NOMO-1 treated with DMSO at 0.1 percent for 48 hours (cell line): Measurements from ENCODE around the gene TPK1.
"Not testable (repeated sequence)": the region's sequence is repeated elsewhere in the genome, so short reads cannot be mapped to it uniquely, and the experiment has no call there.

Source experiments
- DNase-seq: peaks from one replicate; lab custom pipeline; 2025; ENCODE audit not compliant: unreplicated experiment; lab: John Stamatoyannopoulos, UW

TPK1 gene

GRCh38 chr7:144726840-144727239 lies 109.0 kb downstream of the TPK1 start:
- not testable (repeated sequence) for DNase-seq

DNA sequence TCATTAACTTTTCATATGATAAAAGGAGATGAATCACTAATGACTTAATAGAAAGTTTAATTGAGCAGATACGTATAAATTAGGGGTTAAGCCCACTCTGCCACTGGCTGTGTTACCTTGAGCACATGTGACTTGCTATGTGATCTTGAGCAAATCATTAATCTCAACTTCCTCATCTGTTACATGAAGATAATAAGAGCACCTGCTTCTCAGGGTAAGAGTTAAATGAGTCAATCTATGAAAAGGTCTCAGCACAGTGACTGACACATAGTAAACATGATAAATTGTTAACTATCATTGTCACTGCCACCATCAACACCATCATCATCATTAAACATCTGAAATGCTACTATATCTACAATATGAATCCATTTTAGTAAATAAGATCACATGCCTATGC lies 110.8 kb downstream of the TPK1 start:
- no peak for DNase-seq

- DNase-seq: no peak
Observed at GRCh38 chr7:144723301-144723700, 112.6 kb downstream of the TPK1 start.

DNA sequence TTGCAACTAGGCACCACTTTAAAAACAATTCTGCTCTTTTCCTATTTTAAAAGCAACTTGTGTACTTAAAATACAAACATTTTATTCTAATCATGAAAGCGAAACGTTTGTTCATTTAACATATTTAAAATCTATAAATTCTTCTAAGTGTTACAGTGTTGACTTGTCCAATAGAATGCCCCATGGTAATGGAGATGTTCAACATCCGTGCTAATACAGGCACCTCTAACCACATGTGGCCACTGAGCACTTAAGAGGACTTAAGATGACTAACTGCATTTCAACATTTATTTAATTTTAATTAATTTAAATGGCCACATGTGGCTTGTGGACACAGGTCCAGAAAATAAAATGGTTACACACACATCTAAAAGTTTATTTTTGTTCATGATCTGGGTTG lies 115.1 kb downstream of the TPK1 start:
- no peak for DNase-seq

DNA sequence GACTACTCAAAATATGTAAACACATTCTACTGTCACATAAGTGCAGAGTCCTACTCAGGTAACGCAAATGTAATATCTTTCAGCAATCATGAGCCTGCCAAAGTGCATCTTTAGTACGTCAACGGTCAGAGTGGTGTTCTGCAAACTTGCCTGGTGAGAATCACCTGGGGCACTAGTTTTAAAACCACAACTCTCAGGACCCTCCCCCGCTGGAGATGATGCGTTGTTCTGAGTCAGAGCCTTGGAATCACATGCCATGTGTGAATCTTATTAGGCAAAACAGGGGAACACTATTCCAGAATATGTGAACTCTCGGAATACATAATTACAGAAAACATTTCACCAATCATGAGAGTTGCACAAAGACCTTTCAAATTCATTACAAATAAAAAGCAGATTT lies 115.7 kb downstream of the TPK1 start:
- no peak for DNase-seq

DNA sequence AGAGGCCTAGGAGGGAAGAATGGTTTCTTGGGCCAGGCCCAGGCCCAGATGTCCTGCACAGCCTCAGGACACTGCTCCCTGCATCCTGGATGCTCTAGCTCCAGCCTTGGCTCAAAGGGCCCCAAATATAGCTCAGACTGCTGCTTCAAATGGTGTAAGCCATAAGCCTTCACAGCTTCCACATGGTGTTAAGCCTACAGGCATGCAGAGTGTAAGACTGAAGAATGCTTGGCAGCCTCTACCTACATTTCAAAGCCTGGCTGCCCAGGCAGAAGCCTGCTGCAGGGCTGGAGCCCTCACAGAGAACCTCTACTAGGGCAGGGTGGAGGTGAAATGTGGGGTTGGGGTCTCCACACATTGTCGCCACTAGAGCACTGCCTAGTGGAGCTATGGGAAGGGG lies 118.1 kb downstream of the TPK1 start:
- DNase-seq: no peak

DNA sequence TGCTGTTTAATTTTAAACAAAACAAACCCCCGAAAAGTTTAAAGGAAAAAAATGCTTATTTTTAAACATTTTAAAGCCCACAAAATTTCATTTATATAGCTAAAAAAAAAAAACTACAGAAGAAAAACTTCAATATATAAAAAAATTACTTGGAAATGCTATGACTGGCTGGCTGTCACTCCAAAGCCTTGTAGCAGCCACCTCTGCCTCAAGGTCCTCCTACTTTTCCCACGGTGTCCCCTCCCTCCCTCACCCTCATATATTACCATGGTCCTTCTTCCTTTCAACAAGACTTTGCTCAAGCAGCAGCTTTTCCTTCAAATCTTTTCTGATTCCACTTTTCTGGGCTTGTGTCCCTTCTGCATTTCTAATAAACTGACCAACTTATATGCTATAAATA lies 122.0 kb downstream of the TPK1 start:
- DNase-seq: no peak

DNA sequence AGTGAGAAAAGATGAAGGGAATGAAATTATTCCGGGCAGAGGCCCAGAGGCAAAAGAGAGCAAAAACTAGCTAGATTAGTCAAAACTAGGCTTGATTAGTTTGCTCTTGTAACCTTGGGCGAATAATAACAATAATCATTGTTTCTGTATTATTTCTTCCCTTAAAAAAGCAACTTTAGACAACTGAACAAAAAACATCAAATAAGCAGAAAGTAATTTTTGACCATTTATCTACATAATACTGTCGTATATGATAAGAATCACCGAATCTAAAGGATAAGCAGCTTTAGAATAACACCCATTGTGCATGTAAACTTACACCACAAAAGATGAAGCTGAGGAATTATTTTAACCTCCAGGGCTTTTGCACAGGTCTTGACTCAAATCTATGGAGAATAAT lies 125.1 kb downstream of the TPK1 start:
- no peak for DNase-seq

DNA sequence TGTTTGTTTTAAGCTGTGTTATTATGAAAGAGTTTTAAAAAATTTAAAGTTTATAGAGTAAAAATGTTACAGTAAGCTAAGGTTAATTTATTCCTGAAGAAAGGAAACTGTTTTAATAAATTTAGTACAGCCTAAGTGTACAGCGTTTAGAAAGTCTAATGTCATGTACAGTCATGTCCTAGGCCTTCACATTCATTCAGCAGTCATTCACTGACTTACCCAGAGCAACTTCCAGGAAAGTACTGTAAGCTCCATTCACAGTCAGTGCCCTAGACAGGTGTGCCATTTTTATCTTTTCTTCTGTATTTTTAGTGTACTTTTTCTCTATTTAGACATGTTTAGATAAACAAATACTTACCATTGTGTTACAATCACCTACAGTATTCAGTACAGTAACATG lies 126.8 kb downstream of the TPK1 start:
- no peak for DNase-seq

DNA sequence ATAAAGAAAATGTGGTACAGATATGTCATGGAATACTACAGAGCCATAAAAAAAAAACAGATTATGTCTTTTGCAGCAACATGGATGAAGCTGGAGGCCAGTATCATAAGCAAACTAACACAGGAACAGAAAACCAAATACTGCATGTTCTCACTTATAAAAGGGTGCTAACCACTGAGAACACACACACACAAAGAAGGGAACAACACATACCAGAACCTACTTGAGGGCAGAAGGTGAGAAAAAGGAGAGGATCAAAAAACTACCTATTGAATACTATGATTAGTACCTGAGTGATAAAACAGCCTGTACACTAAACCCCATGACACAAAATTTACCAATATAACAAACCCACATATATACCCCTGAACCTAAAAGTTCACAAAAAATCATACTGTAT lies 144.6 kb downstream of the TPK1 start:
- no peak for DNase-seq

- DNase-seq: no peak
Observed at GRCh38 chr7:144682581-144683280, 153.1 kb downstream of the TPK1 start.

- DNase-seq: no peak
Observed at GRCh38 chr7:144676492-144676891, 159.4 kb downstream of the TPK1 start.

GRCh38 chr7:144674550-144674949 lies 161.3 kb downstream of the TPK1 start:
- no peak for DNase-seq

GRCh38 chr7:144672869-144673268 lies 163.0 kb downstream of the TPK1 start:
- no peak for DNase-seq

GRCh38 chr7:144671429-144671828 lies 164.4 kb downstream of the TPK1 start:
- DNase-seq: no peak

- DNase-seq: peak; percentile 0
Observed at GRCh38 chr7:144670218-144670617, 165.6 kb downstream of the TPK1 start.

DNA sequence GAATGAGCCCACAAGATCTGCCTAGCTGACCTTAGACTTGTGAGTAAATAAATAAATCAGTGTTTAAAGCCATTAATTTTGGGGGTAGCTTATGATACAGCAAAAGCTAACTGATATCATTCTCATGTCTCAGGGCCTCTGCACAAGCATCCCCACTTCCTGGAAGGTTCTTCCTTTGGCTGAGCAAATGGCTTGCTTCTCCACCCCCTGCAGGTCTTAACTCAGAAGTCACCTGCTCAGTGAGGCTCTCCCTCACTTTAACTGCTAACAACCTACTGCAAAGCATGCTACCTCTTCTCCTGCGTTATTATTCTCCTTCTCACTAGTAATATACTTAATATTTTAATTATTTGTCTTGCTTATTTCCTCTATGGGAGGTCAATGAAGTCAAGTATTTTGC lies 167.3 kb downstream of the TPK1 start:
- DNase-seq: no peak

GRCh38 chr7:144665689-144666381 lies 170.0 kb downstream of the TPK1 start:
- no peak for DNase-seq

- DNase-seq: no peak
Observed at GRCh38 chr7:144659211-144659610, 176.6 kb downstream of the TPK1 start.

DNA sequence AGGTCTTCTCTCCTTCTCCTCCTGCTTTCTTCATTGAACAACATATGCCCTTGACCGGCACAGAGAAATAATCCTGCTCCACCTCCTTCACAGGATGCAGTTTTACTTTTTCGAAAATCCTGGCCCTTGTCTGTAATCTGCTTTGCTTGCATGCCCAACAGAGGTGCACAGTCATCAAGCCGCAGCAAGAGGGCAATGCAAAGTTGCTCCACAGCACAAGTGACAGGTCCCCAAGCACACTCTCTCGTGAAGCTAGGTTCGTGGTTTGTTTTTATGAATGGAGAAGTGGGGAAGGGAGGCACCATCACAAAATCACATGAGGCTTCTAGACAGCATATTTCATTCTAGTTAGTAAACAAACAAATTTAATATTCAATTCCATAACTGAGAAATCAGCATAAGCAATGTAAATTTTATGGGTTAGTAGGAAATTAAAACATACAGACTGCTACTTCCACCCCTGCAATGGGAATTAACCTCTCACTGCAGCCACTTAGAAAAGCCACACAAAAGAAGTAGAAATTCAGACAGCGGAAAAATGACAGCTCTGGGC lies 178.8 kb downstream of the TPK1 start:
- DNase-seq: peak; percentile 9

DNA sequence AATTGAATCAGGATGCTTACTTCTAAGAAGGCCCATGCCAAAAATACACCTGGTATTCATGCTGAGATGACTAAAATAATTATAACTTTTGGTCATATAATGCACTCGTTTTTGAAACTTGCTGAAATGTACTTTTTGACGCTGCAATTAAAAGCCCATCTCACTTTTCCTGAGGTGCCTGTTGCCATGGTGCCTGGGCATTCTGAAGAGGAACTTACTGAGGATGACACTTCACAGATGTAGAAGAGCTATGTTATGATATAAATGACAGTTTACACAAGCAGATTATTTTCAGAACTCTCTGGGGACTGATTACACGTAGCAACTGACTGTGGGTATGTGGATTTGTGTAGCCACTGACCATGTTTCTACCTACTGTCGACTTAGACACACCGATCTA lies 182.4 kb downstream of the TPK1 start:
- DNase-seq: peak; percentile 17

DNA sequence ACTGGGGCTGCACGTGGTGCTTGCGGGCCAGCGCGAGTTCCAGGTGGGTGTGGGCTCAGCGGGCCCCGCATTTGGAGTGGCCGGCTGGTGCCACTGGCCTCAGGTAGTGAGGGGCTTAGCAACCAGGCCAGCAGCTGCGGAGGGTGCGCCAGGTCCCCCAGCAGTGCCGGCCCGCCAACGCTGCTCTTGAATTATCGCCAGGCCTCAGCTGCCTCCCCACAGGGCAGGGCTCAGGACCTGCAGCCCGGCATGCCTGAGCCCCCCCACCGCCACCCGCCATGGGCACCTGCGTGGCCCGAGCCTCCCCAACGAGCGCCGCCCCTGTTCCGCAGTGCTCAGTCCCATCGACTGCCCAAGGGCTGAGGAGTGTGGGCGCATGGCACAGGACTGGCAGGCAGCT lies 185.4 kb downstream of the TPK1 start:
- DNase-seq: no peak

DNA sequence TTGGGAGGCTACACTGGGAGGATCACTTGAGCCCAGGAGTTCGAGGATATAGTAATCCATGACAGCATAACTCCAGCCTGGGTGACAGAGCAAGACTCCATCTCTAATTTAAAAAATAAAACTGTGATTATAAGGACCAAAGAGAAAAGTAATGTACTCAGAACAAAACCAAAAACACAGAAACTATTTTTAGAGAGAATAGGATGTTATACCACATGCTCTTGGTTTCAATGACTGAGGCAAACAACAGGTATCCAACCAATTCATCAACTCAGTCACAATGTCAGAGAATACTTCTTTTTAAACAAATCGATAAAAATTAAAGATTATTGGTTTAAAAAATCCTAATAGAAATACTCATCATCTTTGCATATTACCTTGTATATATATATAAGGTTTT lies 186.7 kb downstream of the TPK1 start:
- no peak for DNase-seq
